ENCODE measurements around the gene RAP1B. TPM values are rescaled to one million over a fixed set of nuclear protein-coding genes. Genes with fewer than 3 reads are reported as not detected.

RAP1B gene
- total and polyA plus RNA-seq, 2 donors (not counting 3 experiments of a cell fraction or from before 2014, with no cell fraction given), result 147 to 174 TPM

- peaks cover 11% of the 10 kb centered on the region for H3K4me1 ChIP-seq (ENCODE audit: control insufficient read depth, extremely low read depth, insufficient read depth, low read length)
- intact Hi-C loops (cut with micrococcal nuclease), result loop anchor here (10.0 kb wide), 2 partner anchors 395 to 615 kb away; partner anchors contain the start of genes CPSF6 and IL26
Observed at GRCh38 chr12:68619541-68619940, 8.8 kb downstream of the RAP1B start.

More at GRCh38 chr12:68619541-68619940, 8.8 kb downstream of the RAP1B start:
- FAIRE-seq (no peak), DNase-seq (ENCODE audit: low read depth, low spot score) (no peak)
- Histone ChIP-seq H2AFZ (ENCODE audit: low read depth, low read length) (no peak overlapping the region), H3K79me2 (ENCODE audit: control insufficient read depth, insufficient read depth, low read length) (peaks cover 99% of the 10 kb centered on the region), H3K27ac (ENCODE audit: insufficient read depth, low read depth, low read length) (no peak overlapping the region), H3K9me3 (replicated peaks; ENCODE audit: control insufficient read depth, insufficient read depth, low read length) (no peaks in the 10 kb centered on the region), H4K20me1 (replicated peaks; ENCODE audit: control insufficient read depth, extremely low read depth, insufficient read depth, low read length) (peaks cover 16% of the 10 kb centered on the region), H3K36me3 (ENCODE audit: control insufficient read depth in 2 of 2, extremely low read depth in 1 of 2, insufficient read depth in 2 of 2, low read length in 2 of 2) (peaks cover 0 to 2% of the 10 kb centered on the region in 2 experiments), H3K4me2 (ENCODE audit: insufficient read depth, low read length) (no peak overlapping the region), H3K4me3 (replicated peaks in 1 of 3; ENCODE audit: insufficient read depth in 1 of 3, low read depth in 1 of 3, low read length in 3 of 3) (no peak overlapping the region), H3K27me3 (ENCODE audit: control insufficient read depth in 2 of 2, insufficient read depth in 2 of 2, low read length in 2 of 2) (no peaks in the 10 kb centered on the region), H3K9ac (replicated peaks; ENCODE audit: extremely low read depth, insufficient read depth, low read length) (no peak overlapping the region), H3K9me1 (replicated peaks; ENCODE audit: control insufficient read depth, extremely low read depth, insufficient read depth, low read length) (no peaks in the 10 kb centered on the region)
- dilution Hi-C loops (cut with MboI; ENCODE audit: extremely low pct_ligation_motif_present, low sequenced_read_pairs), result no loop called here
- ChIA-PET POLR2A (no interaction called here), CTCF (interaction anchor here (2.5 kb wide), 1 partner anchor 261 kb away, joined by 6 read pairs; no protein-coding TSS in a partner anchor)
- BruUV-seq (replicated peaks), result no TSS peak
- TF ChIP-seq CTCF (IDR thresholded peaks at IDR 0.05; ENCODE audit: extremely low read depth in 1 of 2, insufficient read depth in 1 of 2, low read depth in 1 of 2, low read length in 2 of 2), result no peak
- TF ChIP-seq MAX (IDR thresholded peaks at IDR 0.05; ENCODE audit: insufficient read depth, insufficient read length), result no peak
- no peak for TF ChIP-seq POLR2AphosphoS5 (IDR thresholded peaks at IDR 0.05; ENCODE audit: insufficient read depth, low read depth, low read length)
- no peak for TF ChIP-seq EZH2 (IDR thresholded peaks at IDR 0.05; ENCODE audit: borderline replicate concordance, low read depth, low read length, severe bottlenecking)
- TF ChIP-seq GATA2 (IDR thresholded peaks at IDR 0.05; ENCODE audit: insufficient read depth, insufficient read length, low read depth, low read length), result no peak
- TF ChIP-seq POLR2A (IDR thresholded peaks at IDR 0.05; ENCODE audit: low read depth, low read length), result no peak
- no peak for TF ChIP-seq MYC (IDR thresholded peaks at IDR 0.05; ENCODE audit: low read depth, low read length)
- TF ChIP-seq JUN (IDR thresholded peaks at IDR 0.05; ENCODE audit: borderline replicate concordance, insufficient read depth, insufficient read length, low read depth), result no peak
- TF ChIP-seq FOS (IDR thresholded peaks at IDR 0.05; ENCODE audit: borderline replicate concordance, insufficient read depth, low read length), result no peak
